Ramos (cell line): ENCODE data around the gene STX17.

Experiments used
- in situ Hi-C: fragments of 300-500 bp; cut with MboI; formaldehyde crosslinking; loops from one replicate; pipeline ENCODE4 v1.14.3; 2022; ENCODE audit warnings: low sequenced_read_pairs; ENCODE audit not compliant: unreplicated experiment

Gene STX17

GRCh38 chr9:99903393-99903792 is 3.1 kb upstream of the STX17 start:
- in situ Hi-C loops, result no loop called here

GRCh38 chr9:99905833-99906402 is 536 bp upstream of the STX17 start:
- in situ Hi-C loops, result no loop called here

GRCh38 chr9:99907208-99907532 is 716 bp downstream of the STX17 start:
- in situ Hi-C loops, result no loop called here

GRCh38 chr9:99911600-99911999 is 5.1 kb downstream of the STX17 start:
- in situ Hi-C loops, result no loop called here

GRCh38 chr9:99916650-99917049 is 10.2 kb downstream of the STX17 start:
- in situ Hi-C loops, result no loop called here

- in situ Hi-C loops, result no loop called here
Measured at GRCh38 chr9:99918134-99918533, 11.7 kb downstream of the STX17 start.

GRCh38 chr9:99919930-99920329 is 13.5 kb downstream of the STX17 start:
- in situ Hi-C loops, result no loop called here

GRCh38 chr9:99921875-99922710 is 15.6 kb downstream of the STX17 start:
- in situ Hi-C loops, result no loop called here

- in situ Hi-C loops, result no loop called here
Measured at GRCh38 chr9:99922711-99923030, 16.2 kb downstream of the STX17 start.

GRCh38 chr9:99925541-99925940 is 19.1 kb downstream of the STX17 start:
- in situ Hi-C loops, result no loop called here

GRCh38 chr9:99929652-99930051 is 23.2 kb downstream of the STX17 start:
- in situ Hi-C loops, result loop anchor here (10.0 kb wide), 1 partner anchor 55 kb away; no protein-coding TSS in a partner anchor

GRCh38 chr9:99931155-99931840 is 24.8 kb downstream of the STX17 start:
- in situ Hi-C loops, result loop anchor here (10.0 kb wide), 1 partner anchor 56 kb away; no protein-coding TSS in a partner anchor

GRCh38 chr9:99936947-99937587 is 30.6 kb downstream of the STX17 start:
- in situ Hi-C loops, result loop anchor here (10.0 kb wide), 1 partner anchor 62 kb away; no protein-coding TSS in a partner anchor

- in situ Hi-C loops, result no loop called here
Measured at GRCh38 chr9:99947395-99947794, 40.9 kb downstream of the STX17 start.

- in situ Hi-C loops, result no loop called here
Measured at GRCh38 chr9:99948482-99948881, 42.0 kb downstream of the STX17 start.

GRCh38 chr9:99948896-99949295 is 42.4 kb downstream of the STX17 start:
- in situ Hi-C loops, result no loop called here

- in situ Hi-C loops, result no loop called here
Measured at GRCh38 chr9:99953861-99954507, 47.5 kb downstream of the STX17 start.

GRCh38 chr9:99954819-99955218 is 48.4 kb downstream of the STX17 start:
- in situ Hi-C loops, result no loop called here

- in situ Hi-C loops, result no loop called here
Measured at GRCh38 chr9:99955606-99956005, 49.2 kb downstream of the STX17 start.

GRCh38 chr9:99962680-99963261 is 56.3 kb downstream of the STX17 start:
- in situ Hi-C loops, result no loop called here
